Ectodermal cell (in vitro differentiated cells): ENCODE results near the gene EFNA1.

Experiments
- H3K27ac ChIP-seq: 2 replicates; pipeline ENCODE4 v1.7.0; 2013; ENCODE audit warnings: mild to moderate bottlenecking, low read depth, low read length; ENCODE audit not compliant: insufficient read depth, poor library complexity, severe bottlenecking
- H3K27me3 ChIP-seq: 2 replicates; pipeline ENCODE4 v1.7.0; 2013; ENCODE audit warnings: mild to moderate bottlenecking, low read length; ENCODE audit not compliant: insufficient read depth, control insufficient read depth, poor library complexity, severe bottlenecking
- H3K36me3 ChIP-seq: one replicate; pipeline ENCODE4 v1.7.0; 2013; ENCODE audit warnings: low read length; ENCODE audit not compliant: control insufficient read depth, insufficient read depth
- H3K4me1 ChIP-seq: one replicate; pipeline ENCODE4 v1.7.0; 2013; ENCODE audit warnings: low read length; ENCODE audit not compliant: control insufficient read depth, insufficient read depth
- H3K4me3 ChIP-seq: 2 replicates; pipeline ENCODE4 v1.7.0; 2013; ENCODE audit warnings: low read depth, low read length, control low read depth; ENCODE audit not compliant: insufficient read depth
- H3K9me3 ChIP-seq: 2 replicates; pipeline ENCODE4 v1.7.0; 2013; ENCODE audit warnings: mild to moderate bottlenecking, low read length, moderate library complexity; ENCODE audit not compliant: control insufficient read depth
- WGBS, 2 experiments: methylation state at CpG; one replicate each; pipeline ENCODE4 v1.1.7; 2013; ENCODE audit warnings: missing lambda C conversion rate in 2 of 2; 5-methylcytosine and 5-hydroxymethylcytosine counted together

EFNA1 gene

DNA sequence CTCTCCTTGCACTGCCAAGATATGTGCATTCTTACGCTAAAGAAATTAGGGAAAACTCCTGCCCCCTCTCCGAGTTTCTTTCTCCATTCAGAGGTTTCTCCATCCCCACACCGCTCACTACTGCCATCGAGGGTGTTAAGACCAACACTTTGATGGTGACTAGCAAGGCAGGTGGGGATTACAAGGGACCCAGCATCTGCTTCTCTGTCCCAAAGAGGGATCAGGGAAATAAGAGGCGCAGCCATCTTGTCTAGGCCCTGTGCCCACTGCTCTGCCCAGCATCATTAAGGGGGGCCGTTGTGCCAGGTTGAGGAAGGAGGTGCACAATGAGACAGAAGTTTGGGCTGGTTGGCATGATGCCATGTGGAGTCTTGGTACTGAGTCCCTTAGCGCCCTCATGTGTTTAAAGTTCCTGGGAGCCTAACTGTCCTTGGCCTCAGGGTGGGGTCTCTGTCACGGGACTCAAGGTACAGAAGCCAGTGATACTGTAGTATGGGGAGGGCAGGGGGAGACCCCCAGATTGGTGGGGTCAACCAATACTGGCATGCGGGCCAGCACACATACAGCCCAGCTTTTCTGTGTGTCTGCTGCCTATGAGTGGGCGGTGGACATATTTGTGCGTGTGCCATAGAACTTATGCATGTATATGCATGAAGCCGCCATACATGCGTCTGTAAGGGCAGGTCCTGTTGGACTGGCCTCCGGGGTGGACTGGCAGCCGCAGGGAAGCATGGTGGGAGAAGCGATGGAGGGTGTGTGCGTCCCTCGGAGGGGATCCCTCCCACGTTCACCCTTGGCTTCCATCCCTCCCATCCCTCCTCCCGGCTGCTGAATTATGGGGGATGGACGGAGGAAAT, 43.6 kb upstream of the EFNA1 start:
- Histone ChIP-seq H3K27ac (no peak overlapping the region), H3K9me3 (no peaks in the 10 kb centered on the region), H3K4me1 (peaks cover 48% of the 10 kb centered on the region), H3K36me3 (no peaks in the 10 kb centered on the region), H3K4me3 (peak overlapping the region; percentile 63), H3K27me3 (peaks cover 63% of the 10 kb centered on the region)
- 35 to 37% methylated on average over 21 of the region's 21 CpGs for WGBS, 2 experiments

GRCh38 chr1:155084722-155085503, 42.8 kb upstream of the EFNA1 start:
- peak overlapping the region; percentile 63 for H3K4me3 ChIP-seq
- peaks cover 55% of the 10 kb centered on the region for H3K27me3 ChIP-seq
- H3K27ac ChIP-seq: no peak overlapping the region
- no peaks in the 10 kb centered on the region for H3K9me3 ChIP-seq
- no peaks in the 10 kb centered on the region for H3K36me3 ChIP-seq
- peaks cover 40% of the 10 kb centered on the region for H3K4me1 ChIP-seq
- WGBS, 2 experiments: 0 to 1% methylated on average over 67 of the region's 67 CpGs

- 4 to 5% methylated on average over 32 of the region's 32 CpGs for WGBS, 2 experiments
- H3K4me3 ChIP-seq: peak overlapping the region; percentile 63
- peaks cover 34% of the 10 kb centered on the region for H3K4me1 ChIP-seq
- H3K36me3 ChIP-seq: no peaks in the 10 kb centered on the region
- H3K9me3 ChIP-seq: no peaks in the 10 kb centered on the region
- peaks cover 48% of the 10 kb centered on the region for H3K27me3 ChIP-seq
- no peak overlapping the region for H3K27ac ChIP-seq
Measured at GRCh38 chr1:155085504-155086127, 42.1 kb upstream of the EFNA1 start.

DNA sequence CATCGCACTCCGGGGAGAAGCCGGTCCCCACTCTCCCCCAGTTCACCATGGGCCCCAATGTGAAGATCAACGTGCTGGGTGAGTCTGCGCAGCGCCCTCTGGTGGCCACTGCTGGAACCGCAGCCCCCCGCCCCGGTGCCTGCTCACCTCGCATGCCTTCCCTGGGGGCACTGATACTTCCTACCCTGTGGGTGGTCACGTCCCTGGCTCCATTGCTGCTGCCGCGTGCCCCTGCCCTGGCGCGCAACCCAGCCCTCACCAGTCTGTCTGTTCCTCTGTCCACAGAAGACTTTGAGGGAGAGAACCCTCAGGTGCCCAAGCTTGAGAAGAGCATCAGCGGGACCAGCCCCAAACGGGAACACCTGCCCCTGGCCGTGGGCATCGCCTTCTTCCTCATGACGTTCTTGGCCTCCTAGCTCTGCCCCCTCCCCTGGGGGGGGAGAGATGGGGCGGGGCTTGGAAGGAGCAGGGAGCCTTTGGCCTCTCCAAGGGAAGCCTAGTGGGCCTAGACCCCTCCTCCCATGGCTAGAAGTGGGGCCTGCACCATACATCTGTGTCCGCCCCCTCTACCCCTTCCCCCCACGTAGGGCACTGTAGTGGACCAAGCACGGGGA, 41.4 kb upstream of the EFNA1 start:
- H3K4me3 ChIP-seq: peak overlapping the region; percentile 63
- no peak overlapping the region for H3K27ac ChIP-seq
- peaks cover 42% of the 10 kb centered on the region for H3K27me3 ChIP-seq
- H3K4me1 ChIP-seq: peaks cover 31% of the 10 kb centered on the region
- H3K36me3 ChIP-seq: no peaks in the 10 kb centered on the region
- 14 to 16% methylated on average over 24 of the region's 24 CpGs for WGBS, 2 experiments
- H3K9me3 ChIP-seq: no peaks in the 10 kb centered on the region

GRCh38 chr1:155086856-155087535, 40.7 kb upstream of the EFNA1 start:
- Histone ChIP-seq H3K36me3 (no peaks in the 10 kb centered on the region), H3K27me3 (peaks cover 39% of the 10 kb centered on the region), H3K4me1 (peaks cover 24% of the 10 kb centered on the region), H3K4me3 (no peak overlapping the region), H3K9me3 (no peaks in the 10 kb centered on the region), H3K27ac (no peak overlapping the region)
- WGBS, 2 experiments: 57 to 63% methylated on average over 6 to 8 of the region's 8 CpGs

- Histone ChIP-seq H3K4me1 (peaks cover 11% of the 10 kb centered on the region), H3K9me3 (no peaks in the 10 kb centered on the region), H3K27me3 (peaks cover 17% of the 10 kb centered on the region), H3K4me3 (no peak overlapping the region), H3K27ac (no peak overlapping the region), H3K36me3 (no peaks in the 10 kb centered on the region)
- WGBS, 2 experiments: 37 to 40% methylated on average over 29 of the region's 29 CpGs
Measured at GRCh38 chr1:155091071-155092051, 36.3 kb upstream of the EFNA1 start.

GRCh38 chr1:155092131-155092530, 35.5 kb upstream of the EFNA1 start:
- Histone ChIP-seq H3K4me1 (peaks cover 8% of the 10 kb centered on the region), H3K4me3 (no peak overlapping the region), H3K36me3 (no peaks in the 10 kb centered on the region), H3K27ac (no peak overlapping the region), H3K27me3 (peaks cover 12% of the 10 kb centered on the region), H3K9me3 (no peaks in the 10 kb centered on the region)
- WGBS, 2 experiments: 92 to 93% methylated on average over 6 of the region's 6 CpGs

GRCh38 chr1:155092641-155093040, 35.0 kb upstream of the EFNA1 start:
- no peak overlapping the region for H3K27ac ChIP-seq
- H3K4me3 ChIP-seq: no peak overlapping the region
- no peaks in the 10 kb centered on the region for H3K9me3 ChIP-seq
- H3K4me1 ChIP-seq: peaks cover 8% of the 10 kb centered on the region
- H3K27me3 ChIP-seq: peaks cover 12% of the 10 kb centered on the region
- WGBS, 2 experiments: 92 to 97% methylated on average over 12 of the region's 12 CpGs
- H3K36me3 ChIP-seq: no peaks in the 10 kb centered on the region
